ENCODE data around the gene OVCH2. TPM values are rescaled to one million over a fixed set of nuclear protein-coding genes. Genes with fewer than 3 reads are reported as not detected.

Gene OVCH2
- total RNA-seq, 1 donor from 2014 or later, result 7.4 TPM

DNA sequence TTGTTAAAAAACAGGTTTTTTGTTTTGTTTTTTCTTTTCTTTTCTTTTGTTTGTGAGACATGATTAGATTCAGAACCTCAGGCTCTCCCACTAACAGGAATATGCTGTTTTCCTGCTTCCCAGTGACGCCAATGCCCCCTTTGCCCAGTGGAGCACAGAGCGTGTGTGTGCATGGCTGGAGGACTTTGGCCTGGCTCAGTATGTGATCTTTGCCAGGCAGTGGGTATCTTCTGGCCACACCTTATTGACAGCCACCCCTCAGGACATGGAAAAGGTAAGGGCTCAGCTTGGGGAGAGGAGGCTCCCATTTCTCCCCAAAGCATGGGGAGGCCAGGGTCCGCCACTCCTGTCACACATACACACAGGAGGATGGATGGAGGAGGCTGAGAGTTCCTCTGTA is 58.0 kb downstream of the OVCH2 start:
- TF ChIP-seq, protein P1, sequence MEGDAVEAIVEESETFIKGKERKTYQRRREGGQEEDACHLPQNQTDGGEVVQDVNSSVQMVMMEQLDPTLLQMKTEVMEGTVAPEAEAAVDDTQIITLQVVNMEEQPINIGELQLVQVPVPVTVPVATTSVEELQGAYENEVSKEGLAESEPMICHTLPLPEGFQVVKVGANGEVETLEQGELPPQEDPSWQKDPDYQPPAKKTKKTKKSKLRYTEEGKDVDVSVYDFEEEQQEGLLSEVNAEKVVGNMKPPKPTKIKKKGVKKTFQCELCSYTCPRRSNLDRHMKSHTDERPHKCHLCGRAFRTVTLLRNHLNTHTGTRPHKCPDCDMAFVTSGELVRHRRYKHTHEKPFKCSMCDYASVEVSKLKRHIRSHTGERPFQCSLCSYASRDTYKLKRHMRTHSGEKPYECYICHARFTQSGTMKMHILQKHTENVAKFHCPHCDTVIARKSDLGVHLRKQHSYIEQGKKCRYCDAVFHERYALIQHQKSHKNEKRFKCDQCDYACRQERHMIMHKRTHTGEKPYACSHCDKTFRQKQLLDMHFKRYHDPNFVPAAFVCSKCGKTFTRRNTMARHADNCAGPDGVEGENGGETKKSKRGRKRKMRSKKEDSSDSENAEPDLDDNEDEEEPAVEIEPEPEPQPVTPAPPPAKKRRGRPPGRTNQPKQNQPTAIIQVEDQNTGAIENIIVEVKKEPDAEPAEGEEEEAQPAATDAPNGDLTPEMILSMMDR (IDR thresholded peaks at IDR 0.05), result no peak
- Histone ChIP-seq H3K27me3 (ENCODE audit: low read depth) (no peaks in the 10 kb centered on the region), H3K4me3 (no peak overlapping the region), H3K36me3 (peaks cover 56% of the 10 kb centered on the region), H3K27ac (no peak overlapping the region), H3K4me1 (no peaks in the 10 kb centered on the region), H3K9me3 (no peaks in the 10 kb centered on the region)
- ATAC-seq (no peak), DNase-seq (no peak)
- intact Hi-C loops (cut with DNase I), result no loop called here

DNA sequence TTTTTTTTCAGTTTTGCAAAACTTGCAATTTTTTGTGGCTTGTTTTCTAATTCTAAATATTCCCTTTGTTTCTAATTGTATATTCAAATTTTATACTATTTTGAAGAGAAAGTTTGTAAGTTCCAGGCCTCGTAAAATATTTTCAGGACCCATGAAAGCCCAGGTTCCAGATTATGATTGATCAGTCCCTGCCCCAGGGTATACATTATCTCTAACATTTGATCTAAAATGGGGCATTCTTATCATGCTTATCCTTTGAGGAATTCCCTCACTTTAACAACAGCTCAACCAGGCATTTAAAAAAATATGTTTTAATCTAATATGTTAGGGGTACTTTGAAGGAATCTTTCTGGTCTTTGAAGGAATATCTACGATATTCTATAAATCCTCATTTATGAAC is 59.4 kb downstream of the OVCH2 start:
- TF ChIP-seq, protein P1 (IDR thresholded peaks at IDR 0.05), result no peak
- intact Hi-C loops (cut with DNase I), result no loop called here
- Histone ChIP-seq H3K27ac (no peak overlapping the region), H3K4me1 (no peaks in the 10 kb centered on the region), H3K4me3 (no peak overlapping the region), H3K36me3 (peaks cover 56% of the 10 kb centered on the region), H3K27me3 (ENCODE audit: low read depth) (no peaks in the 10 kb centered on the region), H3K9me3 (no peaks in the 10 kb centered on the region)
- DNase-seq (no peak), ATAC-seq (no peak)

DNA sequence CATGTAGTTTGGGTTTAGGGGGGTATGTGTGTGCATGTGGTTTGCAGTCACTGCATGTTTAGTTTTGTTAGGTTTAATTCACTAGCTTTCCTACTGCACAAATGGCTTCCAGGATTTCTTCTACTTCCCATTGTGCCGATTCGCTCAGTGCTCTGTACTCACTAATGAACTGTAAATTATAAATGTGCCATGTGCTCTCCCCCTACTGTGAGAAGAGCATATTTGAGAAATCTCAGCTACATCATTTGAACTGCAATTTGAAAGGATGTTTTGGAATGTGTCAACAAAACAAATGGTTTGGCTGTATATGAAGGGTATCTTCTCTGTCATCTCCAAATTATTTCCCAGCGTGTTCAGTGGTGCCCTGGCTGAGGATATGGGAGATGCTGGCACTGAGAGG is 61.1 kb downstream of the OVCH2 start:
- no peaks in the 10 kb centered on the region for H3K9me3 ChIP-seq
- no peaks in the 10 kb centered on the region for H3K27me3 ChIP-seq (ENCODE audit: low read depth)
- TF ChIP-seq, protein P1 (IDR thresholded peaks at IDR 0.05), result no peak
- no peak overlapping the region for H3K27ac ChIP-seq
- peaks cover 57% of the 10 kb centered on the region for H3K36me3 ChIP-seq
- no peaks in the 10 kb centered on the region for H3K4me1 ChIP-seq
- no peak for ATAC-seq
- no peak for DNase-seq
- intact Hi-C loops (cut with DNase I), result no loop called here
- no peak overlapping the region for H3K4me3 ChIP-seq

DNA sequence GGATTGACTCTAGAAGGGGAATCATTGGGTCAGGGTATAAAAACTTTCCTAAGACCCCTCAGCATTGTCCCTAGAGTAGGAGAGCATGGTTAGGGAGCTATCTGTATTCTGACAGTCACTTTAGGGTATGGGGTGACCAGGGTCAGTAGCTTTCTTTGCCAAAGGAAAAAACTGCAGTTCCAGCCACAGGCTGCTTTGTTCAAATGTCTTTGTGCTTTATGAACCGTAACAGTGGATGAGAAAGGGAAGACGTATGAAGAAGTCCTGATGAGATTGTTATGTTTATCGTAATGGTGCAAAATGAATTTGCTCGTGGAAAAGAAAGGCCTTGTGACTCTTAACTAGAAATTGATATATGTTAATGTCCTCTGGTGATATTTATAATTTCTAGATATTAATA is 63.0 kb downstream of the OVCH2 start:
- intact Hi-C loops (cut with DNase I), result no loop called here
- Histone ChIP-seq H3K4me1 (peaks cover 9% of the 10 kb centered on the region), H3K9me3 (no peaks in the 10 kb centered on the region), H3K36me3 (peaks cover 45% of the 10 kb centered on the region), H3K4me3 (no peak overlapping the region), H3K27me3 (ENCODE audit: low read depth) (no peaks in the 10 kb centered on the region), H3K27ac (no peak overlapping the region)
- ATAC-seq (no peak), DNase-seq (no peak)
- TF ChIP-seq, protein P1 (IDR thresholded peaks at IDR 0.05), result no peak

DNA sequence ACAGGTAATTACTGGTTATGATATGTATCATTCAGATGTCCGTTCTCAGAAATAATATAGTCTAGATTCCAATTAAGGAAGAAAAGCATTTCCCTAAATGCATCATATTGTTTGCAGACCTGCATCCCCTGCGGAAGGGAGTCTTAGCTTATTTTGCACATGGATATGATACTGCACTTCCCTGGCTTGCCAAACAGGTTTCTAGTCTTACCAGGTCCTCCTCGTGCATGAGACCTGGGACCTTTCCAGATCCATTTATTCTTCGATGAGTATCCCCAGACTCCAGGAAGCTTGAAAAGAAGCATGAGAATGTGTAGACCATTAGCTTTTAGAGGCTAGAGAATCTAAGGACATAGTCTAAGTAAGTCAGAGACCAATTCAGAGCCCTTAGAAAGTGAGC is 63.5 kb downstream of the OVCH2 start:
- TF ChIP-seq, protein P1 (IDR thresholded peaks at IDR 0.05), result no peak
- H3K4me3 ChIP-seq, result no peak overlapping the region
- H3K4me1 ChIP-seq, result peaks cover 9% of the 10 kb centered on the region
- DNase-seq (no peak), ATAC-seq (no peak)
- H3K27ac ChIP-seq, result no peak overlapping the region
- peaks cover 43% of the 10 kb centered on the region for H3K36me3 ChIP-seq
- no peaks in the 10 kb centered on the region for H3K27me3 ChIP-seq (ENCODE audit: low read depth)
- no peaks in the 10 kb centered on the region for H3K9me3 ChIP-seq
- intact Hi-C loops (cut with DNase I), result no loop called here

DNA sequence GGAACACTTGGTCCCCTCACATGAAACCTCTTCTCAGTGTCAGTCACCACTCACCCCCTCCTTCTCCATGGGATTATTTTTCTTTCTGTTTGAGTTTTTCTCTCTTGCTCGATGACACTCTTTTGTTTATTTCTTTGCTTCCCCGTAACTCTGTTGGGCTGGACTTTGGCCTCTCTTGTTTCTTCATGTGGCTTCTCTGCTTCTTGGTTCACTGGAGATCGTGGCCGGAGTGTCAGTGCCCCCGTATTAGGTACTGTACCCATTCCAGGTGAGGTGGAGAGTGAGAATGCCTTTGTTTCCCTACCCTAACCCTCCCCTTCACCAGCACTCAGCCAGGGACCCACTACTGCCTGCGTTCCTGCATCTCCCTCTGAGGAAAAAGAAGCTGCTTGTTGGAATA is 65.5 kb downstream of the OVCH2 start:
- DNase-seq (no peak), ATAC-seq (no peak)
- peaks cover 60% of the 10 kb centered on the region for H3K36me3 ChIP-seq
- H3K27me3 ChIP-seq (ENCODE audit: low read depth), result no peaks in the 10 kb centered on the region
- H3K4me3 ChIP-seq, result no peak overlapping the region
- peaks cover 9% of the 10 kb centered on the region for H3K4me1 ChIP-seq
- intact Hi-C loops (cut with DNase I), result no loop called here
- no peaks in the 10 kb centered on the region for H3K9me3 ChIP-seq
- TF ChIP-seq, protein P1 (IDR thresholded peaks at IDR 0.05), result no peak
- H3K27ac ChIP-seq, result no peak overlapping the region
